Measurements from ENCODE around the gene NIM1K. TPM values are rescaled to one million over a fixed set of nuclear protein-coding genes. Genes with fewer than 3 reads are reported as not detected.

The NIM1K gene
- total and polyA plus RNA-seq, 2 of the 13 experiments (the other 11 are each of a cell fraction or from before 2014, with no cell fraction given), result 0.04 TPM; not detected in 1

DNA sequence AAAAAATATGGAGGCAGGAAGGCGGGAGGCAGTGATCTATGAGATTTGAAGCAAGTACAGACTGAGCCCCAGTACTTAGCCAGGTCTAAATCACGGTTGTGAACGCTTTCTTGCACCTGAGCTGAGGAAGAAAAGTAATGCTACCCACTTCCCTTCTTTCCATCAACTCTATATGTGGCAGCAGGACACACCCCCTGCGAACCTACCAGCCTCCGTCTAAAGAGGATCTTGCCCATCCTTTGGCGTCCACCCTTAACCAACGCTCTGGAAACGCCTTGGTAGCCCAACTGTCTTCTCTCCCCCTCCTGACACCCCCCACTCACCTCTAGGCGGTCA lies 120.6 kb downstream of the NIM1K start:
- FAIRE-seq (peak; percentile 15), ATAC-seq (peak; percentile 8; the same call in 2 of the 3 replicates), DNase-seq (ENCODE audit: low spot score) (no peak)
- peak overlapping the region; percentile 97 for H3K9ac ChIP-seq (ENCODE audit: insufficient read depth, low read depth, low read length)
- peaks cover 53% of the 10 kb centered on the region for H4K20me1 ChIP-seq (ENCODE audit: insufficient read depth, low read length)
- ChIA-PET CTCF (ENCODE audit: low intra/inter-chr PET ratio, low total read pairs) (no interaction called here), POLR2A (interaction anchor here (1.0 to 2.8 kb wide), 13 partner anchors 10 to 247 kb away, joined by 3 to 66 read pairs (median 7); partner anchors contain the start of genes CCL28, TMEM267 and ZNF131)
- BruUV-seq (replicated peaks), result no TSS peak
- no peak overlapping the region for H2AFZ ChIP-seq (ENCODE audit: low read length)
- peaks cover 0 to under 1% of the 10 kb centered on the region in 2 experiments; a peak in 3 of 5 replicates for H3K36me3 ChIP-seq (replicated peaks in 1 of 2; ENCODE audit: control insufficient read depth in 1 of 2, insufficient read depth in 2 of 2, low read length in 2 of 2)
- H3K4me3 ChIP-seq (replicated peaks in 1 of 3; ENCODE audit: insufficient read depth in 1 of 3, low read depth in 2 of 3, low read length in 3 of 3), result peak overlapping the region; percentile 88 to 98 (median 88)
- peak overlapping the region; percentile 85 for H3K4me2 ChIP-seq (ENCODE audit: low read depth, low read length)
- no peaks in the 10 kb centered on the region; a peak in 1 of 5 replicates for H3K27me3 ChIP-seq (ENCODE audit: control insufficient read depth in 1 of 2, insufficient read depth in 2 of 2, low read length in 2 of 2)
- under 1% methylated on average over 9 of the region's 9 CpGs for WGBS (ENCODE audit: low lambda C conversion rate)
- no peaks in the 10 kb centered on the region for H3K9me3 ChIP-seq (ENCODE audit: low read length)
- peaks cover 54% of the 10 kb centered on the region for H3K4me1 ChIP-seq (ENCODE audit: insufficient read depth, low read length)
- intact Hi-C loops (cut with micrococcal nuclease; ENCODE audit: unreplicated experiment), result loop anchor here (1.0 to 5.0 kb wide), 3 partner anchors 35 to 190 kb away; partner anchors contain the start of genes TMEM267 and ZNF131
- H3K27ac ChIP-seq (ENCODE audit: extremely low read length, insufficient read depth, low read length), result peak overlapping the region; percentile 94
- in situ Hi-C loops (cut with HindIII; ENCODE audit: extremely low pct_ligation_motif_present, low pct_unique_long_range_greater_than_20kb), result no loop called here
- TF ChIP-seq BRD4 (CRISPR knock-in tag; IDR thresholded peaks at IDR 0.05), result no peak
- TF ChIP-seq LCORL (IDR thresholded peaks at IDR 0.05), result no peak
- peak; percentile 11; the same call in 1 of the 2 replicates for TF ChIP-seq LCORL (CRISPR knock-in tag; IDR thresholded peaks at IDR 0.05)
- TF ChIP-seq ZNF816 (CRISPR knock-in tag; IDR thresholded peaks at IDR 0.05; ENCODE audit: borderline replicate concordance), result 0 out of 2 replicates have a peak, but pooled peaks have one; percentile 10
- no peak for TF ChIP-seq SIN3A (IDR thresholded peaks at IDR 0.05; ENCODE audit: borderline replicate concordance, low read depth, low read length)
- TF ChIP-seq, protein P1, sequence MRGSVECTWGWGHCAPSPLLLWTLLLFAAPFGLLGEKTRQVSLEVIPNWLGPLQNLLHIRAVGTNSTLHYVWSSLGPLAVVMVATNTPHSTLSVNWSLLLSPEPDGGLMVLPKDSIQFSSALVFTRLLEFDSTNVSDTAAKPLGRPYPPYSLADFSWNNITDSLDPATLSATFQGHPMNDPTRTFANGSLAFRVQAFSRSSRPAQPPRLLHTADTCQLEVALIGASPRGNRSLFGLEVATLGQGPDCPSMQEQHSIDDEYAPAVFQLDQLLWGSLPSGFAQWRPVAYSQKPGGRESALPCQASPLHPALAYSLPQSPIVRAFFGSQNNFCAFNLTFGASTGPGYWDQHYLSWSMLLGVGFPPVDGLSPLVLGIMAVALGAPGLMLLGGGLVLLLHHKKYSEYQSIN (CRISPR knock-in tag; IDR thresholded peaks at IDR 0.05; ENCODE audit: borderline replicate concordance), result 0 out of 2 replicates have a peak, but pooled peaks have one; percentile 7
- 0 out of 2 replicates have a peak, but pooled peaks have one; percentile 7 for TF ChIP-seq ZFP82 (CRISPR knock-in tag; IDR thresholded peaks at IDR 0.05; ENCODE audit: borderline replicate concordance)
- 0 out of 2 replicates have a peak, but pooled peaks have one; percentile 2 for TF ChIP-seq WIZ (CRISPR knock-in tag; IDR thresholded peaks at IDR 0.05)
- TF ChIP-seq, protein P2, sequence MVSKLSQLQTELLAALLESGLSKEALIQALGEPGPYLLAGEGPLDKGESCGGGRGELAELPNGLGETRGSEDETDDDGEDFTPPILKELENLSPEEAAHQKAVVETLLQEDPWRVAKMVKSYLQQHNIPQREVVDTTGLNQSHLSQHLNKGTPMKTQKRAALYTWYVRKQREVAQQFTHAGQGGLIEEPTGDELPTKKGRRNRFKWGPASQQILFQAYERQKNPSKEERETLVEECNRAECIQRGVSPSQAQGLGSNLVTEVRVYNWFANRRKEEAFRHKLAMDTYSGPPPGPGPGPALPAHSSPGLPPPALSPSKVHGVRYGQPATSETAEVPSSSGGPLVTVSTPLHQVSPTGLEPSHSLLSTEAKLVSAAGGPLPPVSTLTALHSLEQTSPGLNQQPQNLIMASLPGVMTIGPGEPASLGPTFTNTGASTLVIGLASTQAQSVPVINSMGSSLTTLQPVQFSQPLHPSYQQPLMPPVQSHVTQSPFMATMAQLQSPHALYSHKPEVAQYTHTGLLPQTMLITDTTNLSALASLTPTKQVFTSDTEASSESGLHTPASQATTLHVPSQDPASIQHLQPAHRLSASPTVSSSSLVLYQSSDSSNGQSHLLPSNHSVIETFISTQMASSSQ (IDR thresholded peaks at IDR 0.05; ENCODE audit: low read depth), result no peak
- TF ChIP-seq, protein P2 (CRISPR knock-in tag; IDR thresholded peaks at IDR 0.05; ENCODE audit: borderline replicate concordance), result no peak
- 0 out of 2 replicates have a peak, but pooled peaks have one; percentile 25 for TF ChIP-seq ZNF432 (CRISPR knock-in tag; IDR thresholded peaks at IDR 0.05; ENCODE audit: borderline replicate concordance)
- no peak for TF ChIP-seq TCF7 (IDR thresholded peaks at IDR 0.05; ENCODE audit: low read depth)
- TF ChIP-seq ZMYM2 (CRISPR knock-in tag; IDR thresholded peaks at IDR 0.05), result 0 out of 2 replicates have a peak, but pooled peaks have one; percentile 19
- TF ChIP-seq KAT2B (IDR thresholded peaks at IDR 0.05; ENCODE audit: borderline replicate concordance, low read depth, low read length), result no peak
- H3K79me2 ChIP-seq (ENCODE audit: insufficient read depth, low read length), result peaks cover 62% of the 10 kb centered on the region
